GM20000 (cell line): Measurements from ENCODE around the gene PEAK1.

Source experiments
- DNase-seq: peaks from one replicate; pipeline ENCODE4 v3.0.0; 2012; ENCODE audit warnings: low spot score
- CTCF ChIP-seq: IDR thresholded peaks from 2 replicates; pipeline ENCODE4 v1.5.1; 2012; ENCODE audit warnings: mild to moderate bottlenecking, control low read depth; ENCODE audit errors: extremely low read depth, missing control alignments

PEAK1 gene

GRCh38 chr15:77327168-77327567, 92.7 kb downstream of the PEAK1 start:
- no peak for TF ChIP-seq CTCF
- no peak for DNase-seq

GRCh38 chr15:77326366-77326765, 93.5 kb downstream of the PEAK1 start:
- DNase-seq, result no peak
- no peak for TF ChIP-seq CTCF

GRCh38 chr15:77312523-77312922, 107.4 kb downstream of the PEAK1 start:
- no peak for DNase-seq

GRCh38 chr15:77311618-77312398, 108.1 kb downstream of the PEAK1 start:
- TF ChIP-seq CTCF, result no peak
- no peak for DNase-seq

More at GRCh38 chr15:77312523-77312922, 107.4 kb downstream of the PEAK1 start:
- TF ChIP-seq CTCF, result no peak

GRCh38 chr15:77311020-77311419, 108.9 kb downstream of the PEAK1 start:
- no peak for DNase-seq
- no peak for TF ChIP-seq CTCF

GRCh38 chr15:77309392-77309791, 110.5 kb downstream of the PEAK1 start:
- no peak for DNase-seq
- no peak for TF ChIP-seq CTCF

- TF ChIP-seq CTCF, result no peak
- no peak for DNase-seq
These were observed 114.0 kb downstream of the PEAK1 start for GRCh38 chr15:77305953-77306352.
